ENCODE measurements around the gene MYO5B. TPM values are rescaled to one million over a fixed set of nuclear protein-coding genes. Genes with fewer than 3 reads are reported as not detected.

Gene MYO5B
- total and polyA plus RNA-seq, 10 of the 15 experiments (the other 5 are each of a cell fraction or from before 2014, with no cell fraction given): 2.5 to 4.5 (median 3.3) TPM

DNA sequence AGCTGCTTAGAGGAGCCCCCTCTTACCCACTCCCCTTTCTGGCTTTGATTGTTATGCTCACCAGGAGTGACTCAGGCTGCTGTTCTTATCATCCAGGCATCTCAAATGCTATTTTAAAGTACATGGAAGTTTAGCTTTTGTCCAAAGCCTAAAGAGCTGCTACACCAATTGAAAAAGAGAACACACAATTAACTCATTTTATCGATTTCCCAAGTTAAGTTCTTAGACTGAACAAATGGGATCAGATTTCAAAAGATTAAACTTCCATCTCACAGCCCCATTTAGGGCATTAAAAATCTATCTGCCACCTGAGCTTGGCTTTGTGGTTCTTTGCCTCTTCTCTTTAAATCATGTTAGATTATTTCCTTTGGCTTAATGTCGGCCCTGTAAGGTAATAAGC, 81.2 kb downstream of the MYO5B start:
- 3% methylated on average over 2 of the region's 2 CpGs for WGBS (ENCODE audit: insufficient coverage, insufficient replicate concordance, low lambda C conversion rate, missing lambda C conversion rate)
- ATAC-seq (no peak), DNase-seq (ENCODE audit: low read depth, low spot score) (no peak), FAIRE-seq (no peak)
- Histone ChIP-seq H3K79me2 (ENCODE audit: control insufficient read depth, insufficient read depth, low read length) (no peaks in the 10 kb centered on the region), H3K27ac (ENCODE audit: control insufficient read depth, insufficient read depth) (no peak overlapping the region), H3K9ac (ENCODE audit: control insufficient read depth, insufficient read depth, low read length) (no peak overlapping the region), H3K9me3 (replicated peaks; ENCODE audit: control insufficient read depth, insufficient read depth, low read length) (no peaks in the 10 kb centered on the region), H3K4me3 (no peak overlapping the region), H4K20me1 (ENCODE audit: control insufficient read depth, insufficient read depth) (no peaks in the 10 kb centered on the region), H3K36me3 (ENCODE audit: control insufficient read depth in 2 of 2, insufficient read depth in 2 of 2, low read length in 1 of 2) (no peaks in the 10 kb centered on the region), H3K4me2 (ENCODE audit: control insufficient read depth, insufficient read depth) (no peak overlapping the region), H3K27me3 (replicated peaks in 1 of 2; ENCODE audit: control insufficient read depth in 2 of 2, insufficient read depth in 2 of 2, low read length in 1 of 2) (peaks cover 0 to 12% of the 10 kb centered on the region in 2 experiments; a peak in 2 of 4 replicates), H3K4me1 (ENCODE audit: control insufficient read depth, insufficient read depth, low read length) (no peaks in the 10 kb centered on the region), H2AFZ (ENCODE audit: control insufficient read depth, low read depth, low read length) (no peak overlapping the region)
- in situ Hi-C loops (cut with MboI): loop anchor here (10.0 kb wide), 1 partner anchor 241 kb away; no protein-coding TSS in a partner anchor
- no peak for TF ChIP-seq SMAD5 (IDR thresholded peaks at IDR 0.05; ENCODE audit: low read depth)
- TF ChIP-seq PKNOX1 (IDR thresholded peaks at IDR 0.05): no peak
- TF ChIP-seq ELK1 (IDR thresholded peaks at IDR 0.05; ENCODE audit: low read depth, low read length): no peak
- ChIA-PET CTCF (interaction anchor here (1.4 to 3.5 kb wide), 5 partner anchors 14 to 90 kb away, joined by 4 to 32 read pairs (median 5); partner anchors contain the start of gene MYO5B), SMC1A (ENCODE audit: uncharacterized antibody, unreplicated experiment) (interaction anchor here (0.8 to 8.9 kb wide), 4 partner anchors 14 to 82 kb away, joined by 3 to 76 read pairs (median 16); partner anchors contain the start of gene MYO5B), RAD21 (ENCODE audit: unreplicated experiment) (interaction anchor here (0.7 to 1.6 kb wide), 6 partner anchors 9 to 90 kb away, joined by 3 to 6 read pairs (median 4); no protein-coding TSS in a partner anchor), POLR2A (no interaction called here)
- no TSS peak for BruUV-seq (replicated peaks)
- intact Hi-C loops (cut with micrococcal nuclease; ENCODE audit: unreplicated experiment): loop anchor here (5.0 kb wide), 1 partner anchor 154 kb away; the partner anchor contains the start of gene CFAP53
